Frontal cortex (tissue), 4 donors: Measurements from ENCODE around the gene ZWILCH. TPM values are rescaled to one million over a fixed set of nuclear protein-coding genes. Genes with fewer than 3 reads are reported as not detected.
"Not testable (repeated sequence)": the region's sequence is repeated elsewhere in the genome, so short reads cannot be mapped to it uniquely, and the experiment has no call there.

Source experiments
- DNase-seq, 2 donors: peaks; one replicate each; pipeline ENCODE4 v3.0.0; 2012; ENCODE audit warnings: low spot score in 2 of 2
- FAIRE-seq: peaks from 2 replicates; lab custom pipeline; 2012; peaks lifted over from hg19 to GRCh38; lab: Jason Lieb, UNC
- total RNA-seq: library from RNA; depleted of rRNA; stranded (reverse); fragments of >200 nt; gene quantifications from one replicate; pipeline ENCODE4 v1.2.3, GENCODE V29; 2014
- donor health status: control.
- donor health status: control.
- donor health status: control.

The ZWILCH gene
- total RNA-seq, 1 donor from 2014 or later: 43.6 TPM

GRCh38 chr15:66573348-66573718, 68.2 kb downstream of the ZWILCH start:
- FAIRE-seq: no peak
- DNase-seq: no peak

- FAIRE-seq (no peak), DNase-seq (no peak)
These were observed 68.8 kb downstream of the ZWILCH start for GRCh38 chr15:66573719-66574595.

- FAIRE-seq (no peak), DNase-seq (no peak)
These were observed 69.4 kb downstream of the ZWILCH start for GRCh38 chr15:66574596-66574950.

GRCh38 chr15:66578286-66578875, 73.3 kb downstream of the ZWILCH start:
- DNase-seq (no peak), FAIRE-seq (no peak)

GRCh38 chr15:66580643-66581042, 75.5 kb downstream of the ZWILCH start:
- no peak for DNase-seq
- no peak for FAIRE-seq

GRCh38 chr15:66581972-66582537, 76.9 kb downstream of the ZWILCH start:
- FAIRE-seq: no peak

GRCh38 chr15:66586155-66586976, 81.2 kb downstream of the ZWILCH start:
- FAIRE-seq (no peak), DNase-seq (no peak)

More at GRCh38 chr15:66581972-66582537, 76.9 kb downstream of the ZWILCH start:
- no peak for DNase-seq

GRCh38 chr15:66587020-66587419, 81.9 kb downstream of the ZWILCH start:
- FAIRE-seq: no peak
- DNase-seq: no peak

- DNase-seq (no peak), FAIRE-seq (no peak)
These were observed 82.6 kb downstream of the ZWILCH start for GRCh38 chr15:66587749-66588148.

- DNase-seq: no peak
These were observed 83.4 kb downstream of the ZWILCH start for GRCh38 chr15:66588537-66588936.

GRCh38 chr15:66588971-66589370, 83.8 kb downstream of the ZWILCH start:
- DNase-seq: no peak
- no peak for FAIRE-seq

More at GRCh38 chr15:66588537-66588936, 83.4 kb downstream of the ZWILCH start:
- no peak for FAIRE-seq

- DNase-seq, FAIRE-seq: not testable (repeated sequence)
These were observed 84.3 kb downstream of the ZWILCH start for GRCh38 chr15:66589429-66589828.

- FAIRE-seq: no peak
These were observed 85.3 kb downstream of the ZWILCH start for GRCh38 chr15:66590435-66590834.

GRCh38 chr15:66591322-66591862, 86.3 kb downstream of the ZWILCH start:
- DNase-seq: no peak
- no peak for FAIRE-seq

More at GRCh38 chr15:66590435-66590834, 85.3 kb downstream of the ZWILCH start:
- DNase-seq: no peak

GRCh38 chr15:66592505-66593218, 87.5 kb downstream of the ZWILCH start:
- no peak for FAIRE-seq
- DNase-seq: no peak

GRCh38 chr15:66593219-66593780, 88.2 kb downstream of the ZWILCH start:
- peak in 1 of 2 donors; percentile 27 for DNase-seq
- no peak for FAIRE-seq

- DNase-seq (no peak), FAIRE-seq (no peak)
These were observed 89.2 kb downstream of the ZWILCH start for GRCh38 chr15:66594344-66594743.

- FAIRE-seq: no peak
- no peak for DNase-seq
These were observed 89.7 kb downstream of the ZWILCH start for GRCh38 chr15:66594836-66595235.

- DNase-seq: no peak
- no peak for FAIRE-seq
These were observed 90.2 kb downstream of the ZWILCH start for GRCh38 chr15:66595332-66595731.
